ENCODE data around the gene ADIPOR2.
"Not testable (repeated sequence)": the region's sequence is repeated elsewhere in the genome, so short reads cannot be mapped to it uniquely, and the experiment has no call there.

GRCh38 chr12:1712852-1713251 is 22.0 kb downstream of the ADIPOR2 start:
- not testable (repeated sequence) for TF ChIP-seq CTCF (conservative IDR thresholded peaks at IDR 0.05 in 1 of 2, IDR thresholded peaks at IDR 0.05 in 1 of 2; ENCODE audit: extremely low read depth in 1 of 2, insufficient read depth in 1 of 2, low read depth in 1 of 2, low read length in 2 of 2); EZH2 (IDR thresholded peaks at IDR 0.05; ENCODE audit: borderline replicate concordance, low read length)
